CD4-positive, alpha-beta T cell treated with Interleukin-6 for 4 hours (primary cell): ENCODE measurements around the gene TTC12.

ENCODE experiments used
- DNase-seq: peaks from one replicate; pipeline ENCODE4 v3.0.0-alpha.2; 2020; ENCODE audit warnings: mixed read lengths

Gene TTC12

DNA sequence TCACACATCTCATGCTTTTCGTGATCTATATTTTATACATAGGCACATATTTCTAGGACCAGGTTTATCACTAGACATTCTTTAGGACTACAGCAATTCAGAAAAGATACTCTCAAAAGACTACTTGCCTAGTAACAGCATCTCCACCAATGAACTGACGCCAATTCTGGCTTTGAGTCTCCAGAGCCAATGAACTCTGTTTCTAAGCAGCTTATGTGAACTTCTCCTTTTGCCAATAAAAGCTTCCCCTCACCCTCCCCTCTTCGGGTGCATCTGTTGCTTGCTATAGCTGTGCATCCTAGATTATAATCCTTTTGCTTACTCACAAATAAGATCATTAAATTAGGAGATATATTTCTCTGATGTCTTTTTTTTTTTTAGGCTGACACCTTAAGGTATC, 61.8 kb downstream of the TTC12 start:
- DNase-seq: no peak

- DNase-seq: no peak
These were observed 63.5 kb downstream of the TTC12 start for GRCh38 chr11:113377681-113378412.

- DNase-seq: no peak
These were observed 64.3 kb downstream of the TTC12 start for GRCh38 chr11:113378692-113379091.

DNA sequence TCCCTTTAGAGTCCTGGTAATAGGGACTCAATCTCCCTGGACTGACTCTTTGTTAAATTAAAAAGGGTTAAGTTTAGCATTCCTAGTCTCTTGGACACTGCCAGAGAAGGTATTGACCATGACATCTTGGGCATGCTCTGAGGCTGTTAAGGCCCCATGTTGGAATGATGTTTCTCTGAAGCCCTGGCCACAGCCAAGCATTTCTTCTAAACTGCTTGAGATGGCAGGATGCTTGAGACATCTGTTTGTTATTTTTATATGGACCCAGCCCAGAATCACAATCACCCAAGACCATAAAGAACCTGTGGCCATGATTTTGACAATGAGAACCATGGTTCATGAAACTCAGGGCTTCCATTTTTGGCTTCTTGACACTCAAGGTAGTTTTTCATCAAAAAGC, 67.7 kb downstream of the TTC12 start:
- DNase-seq: no peak

DNA sequence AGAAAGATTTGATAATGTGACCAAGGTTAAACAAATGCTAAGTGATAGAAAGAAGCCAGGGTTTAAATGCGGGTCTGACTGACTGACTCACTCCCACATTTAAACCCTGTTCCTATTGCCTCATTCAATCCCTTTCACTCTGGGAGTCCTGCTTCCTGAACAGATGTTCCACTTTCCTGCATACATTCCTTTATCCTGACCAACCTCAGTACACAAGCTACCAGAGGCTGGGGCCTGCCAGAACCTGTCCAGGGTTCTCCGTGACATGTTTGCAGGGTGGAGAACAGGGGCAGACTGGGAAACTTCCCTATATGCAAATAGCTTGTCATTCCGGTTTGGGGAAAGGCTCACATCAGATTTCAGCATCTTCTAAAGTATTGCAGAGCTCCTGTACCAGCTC, 70.2 kb downstream of the TTC12 start:
- no peak for DNase-seq

DNA sequence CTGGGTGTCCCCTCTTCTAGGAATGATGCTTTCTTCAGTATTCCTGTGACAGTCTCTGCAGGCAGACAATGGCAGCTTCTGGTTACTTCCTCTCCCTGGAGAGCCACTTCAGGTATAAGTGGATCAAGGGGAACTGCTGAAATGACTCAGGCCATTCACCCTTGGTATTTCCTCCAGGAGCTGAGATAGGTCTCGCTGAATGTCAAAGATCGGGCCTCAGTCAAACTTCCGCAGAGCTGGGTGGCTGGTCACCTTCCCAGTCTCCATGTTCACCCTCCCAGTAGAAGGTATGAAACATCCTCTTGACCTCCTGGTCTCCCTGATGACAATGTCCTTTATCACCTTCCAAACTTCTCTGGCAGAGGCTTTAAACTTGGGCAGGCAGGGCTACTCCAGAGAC, 71.4 kb downstream of the TTC12 start:
- no peak for DNase-seq

- no peak for DNase-seq
These were observed 72.5 kb downstream of the TTC12 start for GRCh38 chr11:113386866-113387265.

GRCh38 chr11:113387605-113388211, 73.3 kb downstream of the TTC12 start, which contains the start of gene ANKK1:
Gene ANKK1 (plus strand): TSS chr11:113387779. CDS start chr11:113387885, 106 bp downstream.
- no peak for DNase-seq

DNA sequence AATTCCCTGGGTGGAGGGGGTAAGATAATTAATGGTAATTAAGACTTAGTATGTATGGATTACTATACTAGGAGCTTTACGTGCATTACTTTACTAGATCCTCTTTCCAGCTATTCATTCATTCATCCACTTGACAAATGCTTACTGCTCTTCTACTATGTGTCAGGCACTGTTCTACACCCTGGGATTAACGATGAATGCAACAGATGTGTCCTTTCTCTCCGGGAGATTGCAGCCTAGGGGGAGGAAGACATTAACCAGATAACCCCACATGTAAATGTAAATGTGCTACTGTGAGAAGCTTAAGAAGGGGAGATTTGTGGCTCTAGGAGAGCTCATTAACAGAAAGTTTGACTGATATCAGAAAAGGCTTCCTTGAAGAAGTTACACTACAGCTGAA, 74.9 kb downstream of the TTC12 start:
- no peak for DNase-seq

DNA sequence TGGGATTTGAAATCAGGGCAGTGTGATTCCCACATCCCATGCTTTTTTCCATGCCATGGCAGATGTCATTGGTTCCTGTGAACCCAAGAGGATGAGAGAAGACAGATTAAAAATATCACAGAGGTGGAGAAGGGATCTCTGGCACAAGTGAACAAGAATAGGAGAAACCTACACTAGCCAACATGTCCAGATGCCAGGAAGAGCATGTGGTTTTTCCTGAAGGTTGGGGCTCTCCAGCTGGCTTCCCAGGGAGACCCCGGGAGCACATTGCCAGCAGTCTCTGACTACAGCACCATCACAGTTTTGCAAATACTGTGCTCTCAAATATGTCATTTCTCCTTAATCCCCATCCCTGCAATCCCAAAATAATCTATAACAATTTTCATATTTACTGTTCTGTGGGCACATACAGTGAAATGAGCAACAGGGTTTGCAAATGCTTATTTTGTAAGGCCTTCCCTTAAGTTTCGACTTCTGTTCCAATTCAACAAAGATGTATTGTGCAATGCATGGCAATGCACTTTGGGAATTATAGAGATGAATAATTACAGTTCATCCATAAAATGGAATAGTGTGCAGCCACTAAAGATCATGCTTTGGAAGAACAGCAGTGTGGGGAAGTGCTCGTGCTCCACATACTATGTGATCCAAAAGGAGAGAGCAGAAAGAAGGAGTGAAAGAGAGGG, 78.0 kb downstream of the TTC12 start:
- no peak for DNase-seq

- DNase-seq: no peak
These were observed 79.2 kb downstream of the TTC12 start for GRCh38 chr11:113393501-113393985.

DNA sequence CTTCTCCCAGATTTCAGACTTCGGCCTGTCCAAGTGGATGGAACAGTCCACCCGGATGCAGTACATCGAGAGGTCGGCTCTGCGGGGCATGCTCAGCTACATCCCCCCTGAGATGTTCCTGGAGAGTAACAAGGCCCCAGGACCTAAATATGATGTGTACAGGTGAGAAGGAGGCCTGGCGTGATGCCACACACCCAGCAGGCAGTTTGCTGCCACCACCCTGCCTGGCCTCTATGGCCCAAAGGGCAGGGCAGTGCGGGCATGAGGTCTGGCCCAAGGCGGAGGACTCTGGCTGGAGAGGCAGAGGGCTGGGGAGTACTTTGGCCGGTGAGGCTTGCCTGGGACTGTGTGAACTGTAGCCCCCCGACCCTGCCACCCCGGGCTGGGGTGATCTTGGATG, 80.5 kb downstream of the TTC12 start:
- DNase-seq: no peak

DNA sequence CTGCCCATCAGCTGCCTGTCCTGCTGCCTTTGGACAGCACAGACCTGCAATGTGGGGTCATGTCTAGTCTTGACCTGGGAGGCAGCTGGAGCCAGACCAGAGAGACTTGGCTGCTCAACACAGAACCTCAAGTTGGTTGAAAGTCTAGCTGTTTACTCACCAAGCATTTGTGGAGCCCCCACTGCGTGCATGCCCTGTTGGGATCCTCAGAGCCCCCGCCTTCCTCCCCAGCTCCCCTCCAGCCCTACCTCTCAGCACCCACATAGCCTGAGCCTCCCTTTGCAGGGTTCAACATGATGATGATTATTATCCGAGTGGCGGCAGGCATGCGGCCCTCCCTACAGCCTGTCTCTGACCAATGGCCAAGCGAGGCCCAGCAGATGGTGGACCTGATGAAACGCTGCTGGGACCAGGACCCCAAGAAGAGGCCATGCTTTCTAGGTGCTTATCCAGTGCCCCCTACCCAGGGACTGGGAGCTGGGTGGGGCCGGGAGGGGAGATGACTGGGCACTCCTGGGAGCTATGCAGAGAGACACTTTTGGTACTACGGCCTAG, 81.5 kb downstream of the TTC12 start:
- DNase-seq: no peak

- DNase-seq: no peak
These were observed 82.3 kb downstream of the TTC12 start for GRCh38 chr11:113396690-113397089.

- no peak for DNase-seq
These were observed 82.8 kb downstream of the TTC12 start for GRCh38 chr11:113397212-113397611.

- no peak for DNase-seq
These were observed 83.4 kb downstream of the TTC12 start for GRCh38 chr11:113397821-113398220.

DNA sequence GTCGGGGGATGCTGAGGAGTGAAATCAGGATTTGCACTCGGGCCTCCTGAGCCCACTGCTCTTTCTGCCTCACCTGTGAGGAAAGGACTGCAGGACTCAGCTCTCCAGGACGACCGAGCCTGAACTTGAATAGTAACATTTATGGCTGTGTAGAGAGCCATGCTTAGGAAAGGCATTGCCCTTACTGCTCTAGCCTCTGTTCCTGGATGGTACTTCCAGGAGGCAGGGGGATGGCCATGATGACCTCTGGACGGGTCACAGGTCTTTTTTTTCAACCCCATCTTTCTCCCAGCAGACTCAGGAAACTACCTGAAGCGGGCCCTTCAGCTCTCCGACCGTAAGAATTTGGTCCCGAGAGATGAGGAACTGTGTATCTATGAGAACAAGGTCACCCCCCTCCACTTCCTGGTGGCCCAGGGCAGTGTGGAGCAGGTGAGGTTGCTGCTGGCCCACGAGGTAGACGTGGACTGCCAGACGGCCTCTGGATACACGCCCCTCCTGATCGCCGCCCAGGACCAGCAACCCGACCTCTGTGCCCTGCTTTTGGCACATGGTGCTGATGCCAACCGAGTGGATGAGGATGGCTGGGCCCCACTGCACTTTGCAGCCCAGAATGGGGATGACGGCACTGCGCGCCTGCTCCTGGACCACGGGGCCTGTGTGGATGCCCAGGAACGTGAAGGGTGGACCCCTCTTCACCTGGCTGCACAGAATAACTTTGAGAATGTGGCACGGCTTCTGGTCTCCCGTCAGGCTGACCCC, 84.5 kb downstream of the TTC12 start:
- DNase-seq: no peak

GRCh38 chr11:113400631-113401230, 86.3 kb downstream of the TTC12 start:
- no peak for DNase-seq

GRCh38 chr11:113401718-113402117, 87.3 kb downstream of the TTC12 start:
- DNase-seq: no peak

GRCh38 chr11:113404859-113405430, 90.6 kb downstream of the TTC12 start:
- no peak for DNase-seq

DNA sequence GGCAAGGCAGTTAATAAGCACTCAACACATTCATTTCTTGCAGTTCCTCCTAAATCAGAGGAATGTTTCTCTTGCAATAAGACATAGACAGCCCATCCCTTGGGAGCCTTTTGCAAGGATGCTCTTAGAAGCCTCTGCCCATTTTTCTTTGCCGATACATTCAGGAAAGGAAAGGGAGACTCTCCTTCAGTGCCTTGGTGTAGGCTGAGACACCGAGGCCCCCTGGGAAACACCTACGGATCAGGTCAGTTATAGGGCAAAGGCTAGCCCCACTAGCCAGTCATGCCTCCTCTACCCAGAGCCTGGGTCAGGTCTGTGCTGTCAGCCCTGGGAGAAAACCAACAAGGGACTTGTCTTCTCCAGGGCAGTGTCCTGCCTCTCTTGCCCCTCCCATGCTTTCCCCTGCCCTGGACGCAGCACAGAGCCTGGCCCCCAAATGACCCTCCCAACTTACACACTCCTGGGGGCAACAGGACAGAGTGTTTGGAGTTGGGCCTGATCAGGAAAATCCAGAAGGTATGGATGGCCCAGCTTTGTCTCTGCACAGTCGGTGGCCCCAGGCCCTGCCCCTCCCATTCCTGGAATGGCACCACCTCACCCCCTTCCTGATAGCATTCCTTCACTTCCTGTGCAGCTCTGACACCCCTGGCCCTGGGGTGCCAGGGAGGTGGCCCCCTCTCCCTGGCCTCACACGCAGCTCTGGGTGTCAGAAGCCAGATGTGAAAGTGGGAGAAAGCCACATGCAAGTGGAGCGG, 91.5 kb downstream of the TTC12 start:
- no peak for DNase-seq
